Measurements from ENCODE around the gene TM2D1.

DNA sequence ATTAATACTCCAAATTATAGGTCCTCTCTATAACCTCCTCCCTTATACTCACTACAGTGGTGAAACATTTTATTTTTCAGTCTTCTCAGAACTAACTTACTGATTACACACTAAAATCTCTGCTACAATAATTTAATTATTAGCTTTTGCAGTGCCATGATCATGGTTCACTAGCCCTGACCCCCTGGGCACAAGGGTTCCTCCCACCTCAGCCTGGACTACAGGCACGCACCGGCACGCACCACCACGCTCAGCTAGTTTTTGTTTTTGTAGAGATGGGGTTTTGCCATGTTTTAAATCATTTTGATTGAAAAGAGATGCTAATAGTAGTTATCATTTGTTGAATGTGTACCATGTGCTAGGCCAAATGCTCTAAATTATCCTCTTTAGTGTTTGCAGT, 23.6 kb upstream of the TM2D1 start:
- TF ChIP-seq ATF3 (IDR thresholded peaks at IDR 0.05) (no peak), POLR2A (IDR thresholded peaks at IDR 0.05; ENCODE audit: borderline replicate concordance, extremely low read depth, insufficient read depth, insufficient read length) (no peak), POLR2AphosphoS5 (IDR thresholded peaks at IDR 0.05; ENCODE audit: low read depth, low read length) (no peak), RAD21 (IDR thresholded peaks at IDR 0.05; ENCODE audit: low read depth) (no peak), ELF1 (IDR thresholded peaks at IDR 0.05; ENCODE audit: borderline replicate concordance, low read depth) (no peak), EZH2 (IDR thresholded peaks at IDR 0.05) (no peak), CBX3 (IDR thresholded peaks at IDR 0.05; ENCODE audit: low read depth) (no peak), ZNF274 (IDR thresholded peaks at IDR 0.05; ENCODE audit: low read depth, low read length) (no peak), EZH2phosphoT487 (IDR thresholded peaks at IDR 0.05; ENCODE audit: borderline replicate concordance) (no peak)
- TF ChIP-seq, protein P1, sequence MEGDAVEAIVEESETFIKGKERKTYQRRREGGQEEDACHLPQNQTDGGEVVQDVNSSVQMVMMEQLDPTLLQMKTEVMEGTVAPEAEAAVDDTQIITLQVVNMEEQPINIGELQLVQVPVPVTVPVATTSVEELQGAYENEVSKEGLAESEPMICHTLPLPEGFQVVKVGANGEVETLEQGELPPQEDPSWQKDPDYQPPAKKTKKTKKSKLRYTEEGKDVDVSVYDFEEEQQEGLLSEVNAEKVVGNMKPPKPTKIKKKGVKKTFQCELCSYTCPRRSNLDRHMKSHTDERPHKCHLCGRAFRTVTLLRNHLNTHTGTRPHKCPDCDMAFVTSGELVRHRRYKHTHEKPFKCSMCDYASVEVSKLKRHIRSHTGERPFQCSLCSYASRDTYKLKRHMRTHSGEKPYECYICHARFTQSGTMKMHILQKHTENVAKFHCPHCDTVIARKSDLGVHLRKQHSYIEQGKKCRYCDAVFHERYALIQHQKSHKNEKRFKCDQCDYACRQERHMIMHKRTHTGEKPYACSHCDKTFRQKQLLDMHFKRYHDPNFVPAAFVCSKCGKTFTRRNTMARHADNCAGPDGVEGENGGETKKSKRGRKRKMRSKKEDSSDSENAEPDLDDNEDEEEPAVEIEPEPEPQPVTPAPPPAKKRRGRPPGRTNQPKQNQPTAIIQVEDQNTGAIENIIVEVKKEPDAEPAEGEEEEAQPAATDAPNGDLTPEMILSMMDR (IDR thresholded peaks at IDR 0.05 in 2 of 3, conservative IDR thresholded peaks at IDR 0.05 in 1 of 3; ENCODE audit: borderline replicate concordance in 1 of 3, insufficient read depth in 1 of 3, low read depth in 2 of 3, low read length in 2 of 3), result no peak
- TF ChIP-seq, protein P2, sequence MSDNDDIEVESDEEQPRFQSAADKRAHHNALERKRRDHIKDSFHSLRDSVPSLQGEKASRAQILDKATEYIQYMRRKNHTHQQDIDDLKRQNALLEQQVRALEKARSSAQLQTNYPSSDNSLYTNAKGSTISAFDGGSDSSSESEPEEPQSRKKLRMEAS (IDR thresholded peaks at IDR 0.05), result no peak
- TF ChIP-seq, protein P3, sequence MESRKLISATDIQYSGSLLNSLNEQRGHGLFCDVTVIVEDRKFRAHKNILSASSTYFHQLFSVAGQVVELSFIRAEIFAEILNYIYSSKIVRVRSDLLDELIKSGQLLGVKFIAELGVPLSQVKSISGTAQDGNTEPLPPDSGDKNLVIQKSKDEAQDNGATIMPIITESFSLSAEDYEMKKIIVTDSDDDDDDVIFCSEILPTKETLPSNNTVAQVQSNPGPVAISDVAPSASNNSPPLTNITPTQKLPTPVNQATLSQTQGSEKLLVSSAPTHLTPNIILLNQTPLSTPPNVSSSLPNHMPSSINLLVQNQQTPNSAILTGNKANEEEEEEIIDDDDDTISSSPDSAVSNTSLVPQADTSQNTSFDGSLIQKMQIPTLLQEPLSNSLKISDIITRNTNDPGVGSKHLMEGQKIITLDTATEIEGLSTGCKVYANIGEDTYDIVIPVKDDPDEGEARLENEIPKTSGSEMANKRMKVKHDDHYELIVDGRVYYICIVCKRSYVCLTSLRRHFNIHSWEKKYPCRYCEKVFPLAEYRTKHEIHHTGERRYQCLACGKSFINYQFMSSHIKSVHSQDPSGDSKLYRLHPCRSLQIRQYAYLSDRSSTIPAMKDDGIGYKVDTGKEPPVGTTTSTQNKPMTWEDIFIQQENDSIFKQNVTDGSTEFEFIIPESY (IDR thresholded peaks at IDR 0.05; ENCODE audit: extremely low read depth, insufficient replicate concordance, low read length), result no peak

Measured in HCT116 (cell line).